IMR-90 (cell line): ENCODE data around the gene ARHGEF6. TPM values are rescaled to one million over a fixed set of nuclear protein-coding genes. Genes with fewer than 3 reads are reported as not detected.

Experiments used
- ATAC-seq: fragments of 200-7000 bp; cut with Tn5 transposase; 2 replicates; pipeline ENCODE4 v1.9.1; 2020; ENCODE audit warnings: low read depth, mild to moderate bottlenecking, moderate library complexity
- BruUV-seq: library from RNA; stranded (reverse); fragments of 400-500 nt; replicated peaks from 2 replicates; lab custom pipeline; 2021; lab: Mats Ljungman, UMichigan
- CTCF ChIA-PET: fragments of 300-600 bp; formaldehyde crosslinking; extraction: SDS; loops from one replicate; lab custom pipeline; 2021; ENCODE audit warnings: antibody characterized with exemption; lab: Yijun Ruan, JAX
- POLR2A ChIA-PET: fragments of 300-600 bp; sonication (Branson Sonifier 250); formaldehyde crosslinking; loops from one replicate; lab custom pipeline; 2022; ENCODE audit warnings: antibody characterized with exemption; ENCODE audit not compliant: unreplicated experiment; lab: Charles Lee
- DNase-seq: peaks from one replicate; pipeline ENCODE4 v3.0.0; 2013
- H2AFZ ChIP-seq: replicated peaks from 2 replicates; pipeline ENCODE3; 2013; ENCODE audit warnings: low read length, mild to moderate bottlenecking; ENCODE audit not compliant: poor library complexity
- H2AK5ac ChIP-seq: 2 replicates; pipeline ENCODE4 v1.6.1; 2013; ENCODE audit warnings: low read depth, low read length, inconsistent platforms
- H2AK9ac ChIP-seq: replicated peaks from 2 replicates; pipeline ENCODE3; 2013; ENCODE audit warnings: mild to moderate bottlenecking, low read depth, low read length, moderate library complexity; ENCODE audit not compliant: poor library complexity
- H2BK120ac ChIP-seq: 2 replicates; pipeline ENCODE4 v1.6.1; 2013; ENCODE audit warnings: low read depth, low read length, inconsistent platforms
- H2BK15ac ChIP-seq: 3 replicates; pipeline ENCODE4 v1.6.1; 2013; ENCODE audit warnings: low read depth, low read length, inconsistent platforms
- H2BK20ac ChIP-seq: 2 replicates; pipeline ENCODE4 v1.6.1; 2013; ENCODE audit warnings: low read depth, mild to moderate bottlenecking, inconsistent platforms, low read length, moderate library complexity
- H2BK5ac ChIP-seq: 2 replicates; pipeline ENCODE4 v1.6.1; 2013; ENCODE audit warnings: mild to moderate bottlenecking, low read depth, low read length, inconsistent platforms; ENCODE audit not compliant: poor library complexity, severe bottlenecking
- H3K14ac ChIP-seq: replicated peaks from 2 replicates; pipeline ENCODE4 v1.6.1; 2013; ENCODE audit warnings: low read depth, low read length, inconsistent platforms
- H3K18ac ChIP-seq: 2 replicates; pipeline ENCODE4 v1.6.1; 2013; ENCODE audit warnings: low read depth, low read length, control low read depth
- H3K23ac ChIP-seq: 2 replicates; pipeline ENCODE4 v1.6.1; 2013; ENCODE audit warnings: low read depth, low read length, inconsistent platforms
- H3K27ac ChIP-seq: 2 replicates; pipeline ENCODE4 v1.5.1; 2013; ENCODE audit warnings: mild to moderate bottlenecking, control low read depth, low read length; ENCODE audit not compliant: insufficient read depth
- H3K27me3 ChIP-seq: 2 replicates; pipeline ENCODE4 v1.6.1; 2013; ENCODE audit warnings: low read length; ENCODE audit not compliant: control insufficient read depth, insufficient read depth
- H3K36me3 ChIP-seq: 2 replicates; pipeline ENCODE4 v1.6.1; 2013; ENCODE audit warnings: low read length, mixed read lengths; ENCODE audit not compliant: control insufficient read depth, insufficient read depth
- H3K4ac ChIP-seq: 2 replicates; pipeline ENCODE4 v1.6.1; 2013; ENCODE audit warnings: low read depth, low read length, inconsistent platforms
- H3K4me1 ChIP-seq: 2 replicates; pipeline ENCODE4 v1.6.1; 2013; ENCODE audit warnings: low read length, mixed read lengths; ENCODE audit not compliant: control insufficient read depth, insufficient read depth
- H3K4me2 ChIP-seq: 2 replicates; pipeline ENCODE4 v1.6.1; 2013; ENCODE audit warnings: low read depth, mild to moderate bottlenecking, control low read depth, low read length, moderate library complexity
- H3K4me3 ChIP-seq: 2 replicates; pipeline ENCODE4 v1.5.1; 2013; ENCODE audit warnings: low read depth, mild to moderate bottlenecking, control low read depth, low read length, moderate library complexity; ENCODE audit not compliant: insufficient read depth
- H3K56ac ChIP-seq: 2 replicates; pipeline ENCODE4 v1.6.1; 2013; ENCODE audit warnings: low read length, inconsistent platforms; ENCODE audit not compliant: insufficient read depth; ENCODE audit errors: extremely low read depth
- H3K79me1 ChIP-seq, 2 experiments: 2 replicates each; pipeline ENCODE4 v1.6.1; 2013; ENCODE audit warnings: low read length in 2 of 2, inconsistent platforms in 1 of 2, low read depth in 1 of 2
- H3K9ac ChIP-seq: 2 replicates; pipeline ENCODE4 v1.6.1; 2013; ENCODE audit warnings: low read depth, low read length, control low read depth
- H3K9me1 ChIP-seq: 2 replicates; pipeline ENCODE4 v1.6.1; 2013; ENCODE audit warnings: low read length, inconsistent platforms; ENCODE audit not compliant: insufficient read depth
- H3K9me3 ChIP-seq: 2 replicates; pipeline ENCODE4 v1.6.1; 2013; ENCODE audit warnings: low read length; ENCODE audit not compliant: control insufficient read depth, insufficient read depth
- H4K20me1 ChIP-seq: 2 replicates; pipeline ENCODE4 v1.6.1; 2013; ENCODE audit warnings: low read length, inconsistent platforms; ENCODE audit not compliant: insufficient read depth
- H4K5ac ChIP-seq: 2 replicates; pipeline ENCODE4 v1.6.1; 2013; ENCODE audit warnings: mild to moderate bottlenecking, low read depth, low read length, control low read depth
- H4K8ac ChIP-seq, 2 experiments: 2 replicates each; pipeline ENCODE4 v1.6.1; 2013; ENCODE audit warnings: low read depth in 2 of 2, low read length in 2 of 2, control low read depth in 1 of 2, inconsistent platforms in 1 of 2
- H4K91ac ChIP-seq: 2 replicates; pipeline ENCODE4 v1.6.1; 2013; ENCODE audit warnings: low read depth, low read length, inconsistent platforms; ENCODE audit not compliant: insufficient read depth
- BHLHE40 ChIP-seq: fragments of 150-350 bp; IDR thresholded peaks from 2 replicates; pipeline ENCODE4 v1.6.1; 2016; ENCODE audit warnings: mild to moderate bottlenecking, low read depth, low read length
- CEBPB ChIP-seq: IDR thresholded peaks from 2 replicates; pipeline ENCODE4 v1.6.1; 2012; ENCODE audit warnings: low read depth, low read length, improper control_type of control experiment
- CHD1 ChIP-seq: IDR thresholded peaks from 2 replicates; pipeline ENCODE4 v1.6.1; 2012; ENCODE audit warnings: low read depth, low read length, improper control_type of control experiment
- FOS ChIP-seq: fragments of 150-350 bp; IDR thresholded peaks from 2 replicates; pipeline ENCODE4 v1.6.1; 2016; ENCODE audit warnings: low read depth, low read length
- MAFK ChIP-seq: IDR thresholded peaks from 2 replicates; pipeline ENCODE4 v1.6.1; 2012; ENCODE audit warnings: low read depth, low read length, improper control_type of control experiment
- MAZ ChIP-seq: IDR thresholded peaks from 2 replicates; pipeline ENCODE4 v1.6.1; 2012; ENCODE audit warnings: low read depth, mild to moderate bottlenecking, low read length, improper control_type of control experiment, moderate library complexity, borderline replicate concordance
- MXI1 ChIP-seq: IDR thresholded peaks from 2 replicates; pipeline ENCODE4 v1.6.1; 2012; ENCODE audit warnings: low read depth, mild to moderate bottlenecking, low read length, moderate library complexity, borderline replicate concordance
- NFE2L2 ChIP-seq: fragments of 150-350 bp; IDR thresholded peaks from 2 replicates; pipeline ENCODE4 v1.6.1; 2016; ENCODE audit warnings: low read depth, mild to moderate bottlenecking, low read length
- POLR2A ChIP-seq: IDR thresholded peaks from 2 replicates; pipeline ENCODE4 v1.6.1; 2012; ENCODE audit warnings: mild to moderate bottlenecking, low read depth, low read length
- RAD21 ChIP-seq: IDR thresholded peaks from 2 replicates; pipeline ENCODE4 v1.6.1; 2012; ENCODE audit warnings: low read length, improper control_type of control experiment
- RCOR1 ChIP-seq: IDR thresholded peaks from 2 replicates; pipeline ENCODE4 v1.6.1; 2012; ENCODE audit warnings: mild to moderate bottlenecking, low read length, improper control_type of control experiment; ENCODE audit not compliant: insufficient replicate concordance
- RFX5 ChIP-seq: IDR thresholded peaks from 2 replicates; pipeline ENCODE4 v1.8.0; 2012; ENCODE audit warnings: low read depth, mild to moderate bottlenecking, low read length, moderate library complexity
- SMC3 ChIP-seq: fragments of 150-350 bp; IDR thresholded peaks from 2 replicates; pipeline ENCODE4 v1.6.1; 2016; ENCODE audit warnings: low read depth, mild to moderate bottlenecking, antibody characterized with exemption, low read length, moderate library complexity
- dilution Hi-C: fragments of 300-500 bp; cut with HindIII; formaldehyde crosslinking; loops from one replicate; pipeline ENCODE4 v1.14.3; 2018; ENCODE audit warnings: low sequenced_read_pairs; ENCODE audit not compliant: unreplicated experiment
- in situ Hi-C: fragments of 300-500 bp; cut with MboI; formaldehyde crosslinking; loops from 3 replicates; pipeline ENCODE4 v1.14.3; 2019; ENCODE audit warnings: low sequenced_read_pairs, inconsistent platforms, mixed read lengths
- intact Hi-C: fragments of 100-400 bp; cut with micrococcal nuclease; formaldehyde crosslinking; loops from 2 replicates; pipeline ENCODE4 v1.10.0; 2022
- polyA plus RNA-seq, 3 experiments: library from polyadenylated mRNA; depleted of rRNA; stranded (reverse); fragments of >200 nt; gene quantifications; 2 replicates each; pipeline ENCODE4 v1.2.3, GENCODE V29; 2012; ENCODE audit warnings: low replicate concordance in 1 of 3
- total RNA-seq: library from RNA; depleted of rRNA; stranded (reverse); fragments of >200 nt; gene quantifications from 2 replicates; pipeline ENCODE4 v1.2.3, GENCODE V29; 2012
- TF ChIP-seq, protein P1 (sequence below): fragments of 150-350 bp; IDR thresholded peaks from 2 replicates; pipeline ENCODE4 v1.6.1; 2016; ENCODE audit warnings: low read depth, mild to moderate bottlenecking, low read length, moderate library complexity, borderline replicate concordance
- TF ChIP-seq, protein P2 (sequence below): conservative IDR thresholded peaks from 2 replicates; pipeline ENCODE4 v1.5.1; 2012; ENCODE audit warnings: mild to moderate bottlenecking, low read depth, low read length, improper control_type of control experiment
- TF ChIP-seq, protein P3 (sequence below): fragments of 150-350 bp; IDR thresholded peaks from 2 replicates; pipeline ENCODE4 v1.6.1; 2017; ENCODE audit warnings: mild to moderate bottlenecking, antibody characterized with exemption, low read length, low read depth

The ARHGEF6 gene
- total and polyA plus RNA-seq, 2 of the 4 experiments (the other 2 are of a cell fraction), result 2.1 to 2.7 TPM

DNA sequence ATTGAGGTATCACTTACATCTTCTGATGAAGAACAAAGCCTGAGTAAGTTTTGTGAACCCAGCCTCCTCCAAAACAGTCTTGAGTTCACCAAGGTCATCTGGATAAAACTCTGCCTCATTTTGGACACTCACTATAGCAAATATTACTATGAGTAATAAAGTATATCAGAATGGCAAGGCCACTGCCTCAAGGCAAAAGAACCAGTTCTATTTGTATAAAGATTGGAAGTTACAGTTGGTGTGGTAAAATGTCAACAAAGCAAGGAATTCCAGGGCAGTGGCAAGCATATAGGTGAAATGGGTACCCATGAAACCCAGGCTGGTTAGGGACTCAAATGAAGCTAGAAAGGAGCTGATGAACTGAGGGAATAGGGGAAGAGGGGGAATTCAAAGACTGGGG, 2.4 kb upstream of the ARHGEF6 start:
- Histone ChIP-seq H3K79me1 (no peaks in the 10 kb centered on the region), H2BK5ac (no peak overlapping the region), H4K20me1 (no peaks in the 10 kb centered on the region), H4K5ac (no peak overlapping the region), H3K4me3 (no peak overlapping the region), H3K27me3 (0 out of 2 replicates have a peak, but pooled peaks cover 1% of the 10 kb centered on the region), H3K27ac (no peak overlapping the region), H2AFZ (no peak overlapping the region), H3K9me3 (no peaks in the 10 kb centered on the region), H2AK9ac (no peak overlapping the region), H3K4me1 (peaks cover 2% of the 10 kb centered on the region; the same call in 1 of the 2 replicates), H3K4ac (no peak overlapping the region), H3K18ac (no peak overlapping the region), H2BK15ac (no peak overlapping the region), H3K14ac (no peak overlapping the region), H3K56ac (no peak overlapping the region), H3K23ac (no peak overlapping the region), H4K91ac (no peak overlapping the region), H3K9ac (no peak overlapping the region), H2BK20ac (no peak overlapping the region), H2AK5ac (no peak overlapping the region), H3K9me1 (no peaks in the 10 kb centered on the region; the same call in 1 of the 2 replicates), H3K36me3 (no peaks in the 10 kb centered on the region), H3K4me2 (no peak overlapping the region), H2BK120ac (no peak overlapping the region), H4K8ac (no peak overlapping the region)
- ATAC-seq (no peak), DNase-seq (no peak)
- dilution Hi-C loops (no loop called here), intact Hi-C loops (no loop called here), in situ Hi-C loops (no loop called here)
- BruUV-seq, result no TSS peak
- ChIA-PET CTCF (no interaction called here), POLR2A (no interaction called here)
- TF ChIP-seq NFE2L2, result no peak
- no peak for TF ChIP-seq RCOR1
- TF ChIP-seq RFX5, result no peak
- no peak for TF ChIP-seq RAD21
- TF ChIP-seq, protein P1, sequence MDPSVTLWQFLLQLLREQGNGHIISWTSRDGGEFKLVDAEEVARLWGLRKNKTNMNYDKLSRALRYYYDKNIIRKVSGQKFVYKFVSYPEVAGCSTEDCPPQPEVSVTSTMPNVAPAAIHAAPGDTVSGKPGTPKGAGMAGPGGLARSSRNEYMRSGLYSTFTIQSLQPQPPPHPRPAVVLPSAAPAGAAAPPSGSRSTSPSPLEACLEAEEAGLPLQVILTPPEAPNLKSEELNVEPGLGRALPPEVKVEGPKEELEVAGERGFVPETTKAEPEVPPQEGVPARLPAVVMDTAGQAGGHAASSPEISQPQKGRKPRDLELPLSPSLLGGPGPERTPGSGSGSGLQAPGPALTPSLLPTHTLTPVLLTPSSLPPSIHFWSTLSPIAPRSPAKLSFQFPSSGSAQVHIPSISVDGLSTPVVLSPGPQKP, result no peak
- TF ChIP-seq POLR2A, result no peak
- no peak for TF ChIP-seq BHLHE40
- TF ChIP-seq CHD1, result no peak
- no peak for TF ChIP-seq FOS
- no peak for TF ChIP-seq MAFK
- no peak for TF ChIP-seq CEBPB
- TF ChIP-seq, protein P2, sequence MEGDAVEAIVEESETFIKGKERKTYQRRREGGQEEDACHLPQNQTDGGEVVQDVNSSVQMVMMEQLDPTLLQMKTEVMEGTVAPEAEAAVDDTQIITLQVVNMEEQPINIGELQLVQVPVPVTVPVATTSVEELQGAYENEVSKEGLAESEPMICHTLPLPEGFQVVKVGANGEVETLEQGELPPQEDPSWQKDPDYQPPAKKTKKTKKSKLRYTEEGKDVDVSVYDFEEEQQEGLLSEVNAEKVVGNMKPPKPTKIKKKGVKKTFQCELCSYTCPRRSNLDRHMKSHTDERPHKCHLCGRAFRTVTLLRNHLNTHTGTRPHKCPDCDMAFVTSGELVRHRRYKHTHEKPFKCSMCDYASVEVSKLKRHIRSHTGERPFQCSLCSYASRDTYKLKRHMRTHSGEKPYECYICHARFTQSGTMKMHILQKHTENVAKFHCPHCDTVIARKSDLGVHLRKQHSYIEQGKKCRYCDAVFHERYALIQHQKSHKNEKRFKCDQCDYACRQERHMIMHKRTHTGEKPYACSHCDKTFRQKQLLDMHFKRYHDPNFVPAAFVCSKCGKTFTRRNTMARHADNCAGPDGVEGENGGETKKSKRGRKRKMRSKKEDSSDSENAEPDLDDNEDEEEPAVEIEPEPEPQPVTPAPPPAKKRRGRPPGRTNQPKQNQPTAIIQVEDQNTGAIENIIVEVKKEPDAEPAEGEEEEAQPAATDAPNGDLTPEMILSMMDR, result no peak
- TF ChIP-seq MAZ, result no peak
- TF ChIP-seq SMC3, result no peak
- no peak for TF ChIP-seq MXI1
- TF ChIP-seq, protein P3, sequence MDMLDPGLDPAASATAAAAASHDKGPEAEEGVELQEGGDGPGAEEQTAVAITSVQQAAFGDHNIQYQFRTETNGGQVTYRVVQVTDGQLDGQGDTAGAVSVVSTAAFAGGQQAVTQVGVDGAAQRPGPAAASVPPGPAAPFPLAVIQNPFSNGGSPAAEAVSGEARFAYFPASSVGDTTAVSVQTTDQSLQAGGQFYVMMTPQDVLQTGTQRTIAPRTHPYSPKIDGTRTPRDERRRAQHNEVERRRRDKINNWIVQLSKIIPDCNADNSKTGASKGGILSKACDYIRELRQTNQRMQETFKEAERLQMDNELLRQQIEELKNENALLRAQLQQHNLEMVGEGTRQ, result no peak
